ENCODE results near the gene PIF1.

The PIF1 gene

GRCh38 chr15:64825431-64826294, at the start of gene PIF1:
Gene PIF1, minus strand, starts transcription at chr15:64825647. Its CDS starts 1,312 bp downstream, at chr15:64824335.
- peak; percentile 99 for DNase-seq

- DNase-seq: no peak
Measured at GRCh38 chr15:64870353-64870752, 44.9 kb upstream of the PIF1 start.

- DNase-seq: no peak
Measured at GRCh38 chr15:64869501-64869900, 44.1 kb upstream of the PIF1 start.

GRCh38 chr15:64865998-64866520, 40.6 kb upstream of the PIF1 start:
- no peak for DNase-seq

GRCh38 chr15:64865126-64865997, 39.9 kb upstream of the PIF1 start:
- DNase-seq: no peak

- DNase-seq: no peak
Measured at GRCh38 chr15:64864068-64864467, 38.6 kb upstream of the PIF1 start.

- DNase-seq: no peak
Measured at GRCh38 chr15:64862408-64862807, 37.0 kb upstream of the PIF1 start.

GRCh38 chr15:64861960-64862359, 36.5 kb upstream of the PIF1 start:
- no peak for DNase-seq

GRCh38 chr15:64861331-64861730, 35.9 kb upstream of the PIF1 start:
- no peak for DNase-seq

GRCh38 chr15:64859226-64859625, 33.8 kb upstream of the PIF1 start:
- DNase-seq: no peak

- DNase-seq: peak; percentile 79
Measured at GRCh38 chr15:64858021-64858575, 32.7 kb upstream of the PIF1 start.

GRCh38 chr15:64857421-64857820, 32.0 kb upstream of the PIF1 start:
- no peak for DNase-seq

GRCh38 chr15:64856429-64857145, 31.1 kb upstream of the PIF1 start:
- peak; percentile 38 for DNase-seq

- DNase-seq: no peak
Measured at GRCh38 chr15:64855205-64855975, 29.9 kb upstream of the PIF1 start.

GRCh38 chr15:64854526-64854925, 29.1 kb upstream of the PIF1 start:
- DNase-seq: no peak

- no peak for DNase-seq
Measured at GRCh38 chr15:64854041-64854440, 28.6 kb upstream of the PIF1 start.

GRCh38 chr15:64851503-64851840, 26.0 kb upstream of the PIF1 start:
- no peak for DNase-seq

GRCh38 chr15:64850778-64851502, 25.5 kb upstream of the PIF1 start:
- no peak for DNase-seq

GRCh38 chr15:64847876-64848716, 22.6 kb upstream of the PIF1 start:
- DNase-seq: no peak

GRCh38 chr15:64847448-64847847, 22.0 kb upstream of the PIF1 start:
- peak; percentile 88 for DNase-seq

Measured in NCI-H526 treated with DMSO at 0.1 percent for 48 hours (cell line).